Measurements from ENCODE around the gene POLD3.
A peak's percentile ranks its signal among the peaks of the same experiment; 100 is the strongest.
"Not testable (repeated sequence)": the region's sequence is repeated elsewhere in the genome, so short reads cannot be mapped to it uniquely, and the experiment has no call there.

Gene POLD3

DNA sequence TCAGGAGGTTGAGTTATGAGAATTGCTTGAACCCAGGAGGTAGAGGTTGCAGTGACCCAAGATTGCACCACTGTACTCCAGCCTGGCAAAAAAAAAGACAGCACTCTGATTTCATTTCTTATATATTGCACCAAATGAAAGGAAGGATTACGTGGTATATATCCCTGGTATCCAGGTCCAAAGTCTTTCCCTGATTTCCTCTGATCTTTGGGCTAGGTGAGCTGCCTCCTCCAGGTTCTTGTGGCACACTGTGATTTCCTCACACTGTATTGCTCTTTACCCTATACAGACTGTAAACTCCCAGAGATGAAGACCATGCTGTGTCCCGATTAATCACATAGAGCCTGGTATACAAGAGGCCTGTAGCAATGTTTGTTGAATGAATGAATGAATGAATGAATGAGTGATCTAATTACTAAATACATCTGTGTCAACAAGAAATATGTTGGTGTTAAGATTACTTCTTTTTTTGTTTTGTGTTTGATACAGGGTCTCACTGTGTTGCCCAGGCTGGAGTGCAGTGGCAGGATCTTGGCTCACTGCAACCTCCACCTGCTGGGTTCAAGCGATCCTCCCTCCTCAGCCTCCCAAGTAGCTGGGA is 9.3 kb upstream of the POLD3 start:
- no peak for DNase-seq

DNA sequence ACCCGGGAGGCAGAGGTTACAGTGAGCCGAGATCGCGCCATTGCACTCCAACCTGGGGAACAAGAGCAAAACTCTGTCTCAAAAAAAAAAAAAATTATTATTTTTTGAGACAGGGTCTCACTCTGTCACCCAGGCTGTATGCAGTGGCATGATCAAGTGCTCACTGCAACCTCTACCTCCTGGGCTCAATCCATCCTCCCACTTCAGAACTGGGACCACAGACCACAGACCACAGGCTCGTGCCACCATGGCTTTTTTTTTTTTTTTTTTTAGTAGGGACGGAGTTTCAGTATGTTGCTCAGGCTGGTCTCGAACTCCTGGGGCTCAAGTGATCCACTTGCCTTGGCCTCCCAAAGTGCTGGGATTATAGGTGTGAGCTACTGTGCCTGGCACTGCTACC is 1.9 kb upstream of the POLD3 start:
- DNase-seq = not testable (repeated sequence)

DNA sequence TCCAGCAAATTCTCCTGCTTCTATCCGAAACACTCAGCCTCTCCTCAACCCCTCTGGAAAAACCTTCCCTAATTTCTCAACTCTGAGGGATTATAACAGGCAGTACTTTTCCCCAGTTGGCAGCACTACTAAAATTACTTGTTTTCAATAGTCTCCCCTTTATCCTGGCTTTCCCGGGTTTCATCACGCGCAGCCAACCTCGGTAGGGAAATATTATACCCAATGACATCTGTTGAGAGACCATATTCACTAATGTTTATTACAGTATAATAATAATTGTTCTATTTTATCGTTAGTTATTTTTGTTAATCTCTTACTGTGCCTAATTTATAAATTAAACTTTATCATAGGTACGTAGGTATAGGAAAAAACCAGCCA is 330 bp upstream of the POLD3 start:
- no peak for DNase-seq

DNA sequence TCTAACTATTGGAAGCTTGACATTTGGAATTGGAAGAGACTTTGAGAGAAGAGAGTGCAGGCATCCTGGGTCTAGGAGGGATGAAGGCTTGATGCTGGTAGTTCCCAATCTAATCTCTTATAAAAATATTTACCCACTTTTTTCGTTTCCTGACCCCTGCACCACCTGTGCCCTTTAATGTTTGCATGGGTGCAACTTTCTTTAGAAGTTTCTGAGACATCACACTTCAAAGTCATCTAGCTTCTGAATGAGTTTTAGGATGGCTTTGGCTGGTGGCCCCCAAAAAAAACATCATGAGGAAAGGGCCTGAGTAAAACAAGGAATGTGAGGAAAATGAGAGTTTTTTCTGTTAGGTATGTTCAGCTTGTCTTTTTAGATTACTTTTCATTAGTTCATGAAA is 1.1 kb downstream of the POLD3 start:
- DNase-seq = no peak

DNA sequence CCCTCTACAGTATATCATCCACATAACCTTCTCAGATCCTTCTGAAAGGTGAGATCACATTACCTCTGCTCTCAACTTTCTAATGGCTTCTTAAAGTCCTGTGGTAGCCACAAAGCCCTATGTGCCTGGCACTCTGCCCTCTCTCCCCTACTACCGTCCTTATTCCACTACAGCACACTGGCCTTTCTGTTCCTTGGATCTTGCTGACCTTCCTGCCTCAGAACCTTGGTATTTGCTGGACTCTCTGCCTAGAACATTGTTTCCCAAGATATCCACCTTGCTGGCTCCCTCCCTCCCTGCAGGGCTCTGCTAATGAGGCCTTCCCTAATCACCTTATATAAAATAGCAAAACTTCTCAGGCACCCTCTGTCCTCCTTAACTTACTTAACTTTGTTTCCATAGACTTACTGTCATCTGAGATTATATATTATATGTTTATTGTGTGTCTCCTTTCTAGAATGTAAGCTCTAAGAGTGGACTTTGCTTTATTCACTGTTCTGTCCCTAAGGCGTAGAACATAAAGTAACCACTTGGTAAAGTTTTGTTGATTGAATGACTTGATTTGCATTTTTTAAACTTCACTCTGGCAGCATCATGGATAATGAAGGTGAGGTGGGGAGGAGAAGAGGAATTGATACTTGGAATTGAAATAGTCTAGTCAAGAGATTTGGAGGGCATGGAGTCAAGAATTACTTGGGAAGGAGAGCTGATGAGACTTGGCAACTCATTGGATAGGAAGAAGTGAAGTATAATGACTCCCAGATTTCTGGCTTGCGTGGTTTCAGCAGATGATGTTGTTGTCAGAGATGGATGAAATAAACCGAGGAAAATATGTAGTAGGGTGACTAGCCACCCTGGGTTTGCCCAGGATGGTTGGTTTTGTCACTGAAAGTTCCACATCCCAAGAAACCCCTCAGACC is 10.5 kb downstream of the POLD3 start:
- no peak for DNase-seq

DNA sequence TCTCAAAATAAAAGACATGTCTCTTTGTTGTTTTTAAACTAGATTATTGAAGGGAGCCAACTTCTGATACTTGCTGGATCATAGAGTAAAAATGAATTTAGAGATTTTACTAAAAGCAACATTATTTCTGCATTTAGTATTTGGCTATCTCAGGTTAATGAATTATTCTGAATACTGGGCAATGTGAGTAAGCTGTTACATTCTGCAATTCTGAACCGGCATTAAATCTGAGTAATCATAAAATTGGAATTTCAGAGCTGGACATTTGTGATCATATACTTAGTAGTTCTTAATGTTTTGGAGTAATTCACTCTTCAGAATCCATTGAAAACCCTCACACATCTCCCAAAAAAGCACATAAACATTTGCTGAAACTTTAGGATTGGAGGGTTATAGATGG is 11.5 kb downstream of the POLD3 start:
- DNase-seq = no peak

DNA sequence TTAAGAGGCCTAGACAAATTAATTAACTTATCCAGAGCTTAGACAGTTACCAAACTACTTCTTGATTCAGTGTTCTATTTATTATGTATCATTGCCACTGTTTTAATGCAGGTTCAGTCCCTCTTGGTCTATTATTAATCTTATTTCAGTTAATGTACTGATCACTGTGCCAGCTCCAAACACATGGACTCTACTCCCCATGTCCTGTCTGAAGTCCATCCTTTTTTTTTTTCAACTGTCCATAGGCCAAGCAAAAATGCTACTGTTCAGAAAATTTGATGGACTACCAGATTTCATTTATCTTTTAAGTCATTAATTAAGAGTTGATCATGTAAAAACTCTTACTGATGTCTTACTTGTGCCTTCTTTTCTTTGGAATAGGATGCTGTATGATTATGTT is 11.9 kb downstream of the POLD3 start:
- no peak for DNase-seq

DNA sequence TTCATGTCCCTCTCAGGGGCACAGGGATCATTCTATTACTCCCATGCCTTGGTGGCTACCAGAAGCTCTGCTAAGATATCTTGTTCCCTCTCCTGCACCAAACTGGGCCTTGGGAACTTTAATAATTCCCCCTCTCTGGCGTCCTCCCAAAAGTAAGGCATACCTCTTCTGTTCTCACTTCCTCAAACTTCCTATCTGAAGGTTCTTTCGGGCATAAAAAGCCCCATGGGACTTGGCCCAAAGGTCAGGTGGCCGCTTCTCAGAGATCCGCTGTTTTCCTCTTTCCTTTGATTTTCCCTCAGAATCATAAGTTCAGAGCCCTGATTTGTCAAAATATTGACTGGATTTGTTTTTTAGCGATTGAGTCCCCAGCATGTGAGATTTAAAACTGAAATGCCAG is 13.0 kb downstream of the POLD3 start:
- no peak for DNase-seq

DNA sequence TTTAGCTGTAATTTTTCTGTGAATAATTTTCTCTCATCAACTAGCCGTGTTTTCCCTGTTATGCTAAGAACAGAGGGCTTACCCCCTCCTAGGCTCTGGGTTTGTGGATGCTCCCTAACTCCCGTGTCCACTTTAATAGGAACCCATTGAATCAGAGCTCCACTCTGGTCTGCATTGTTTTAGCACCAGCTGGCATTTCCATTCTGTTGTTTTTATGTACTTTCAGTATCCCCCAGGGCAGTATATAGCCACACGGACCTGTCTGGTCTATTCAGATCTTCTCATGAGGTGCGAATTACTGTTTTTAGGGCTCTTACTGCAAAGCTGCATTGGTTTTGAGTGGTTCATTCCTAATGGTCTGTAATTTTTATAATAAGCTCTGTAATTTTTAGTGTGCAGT is 16.0 kb downstream of the POLD3 start:
- DNase-seq = no peak

DNA sequence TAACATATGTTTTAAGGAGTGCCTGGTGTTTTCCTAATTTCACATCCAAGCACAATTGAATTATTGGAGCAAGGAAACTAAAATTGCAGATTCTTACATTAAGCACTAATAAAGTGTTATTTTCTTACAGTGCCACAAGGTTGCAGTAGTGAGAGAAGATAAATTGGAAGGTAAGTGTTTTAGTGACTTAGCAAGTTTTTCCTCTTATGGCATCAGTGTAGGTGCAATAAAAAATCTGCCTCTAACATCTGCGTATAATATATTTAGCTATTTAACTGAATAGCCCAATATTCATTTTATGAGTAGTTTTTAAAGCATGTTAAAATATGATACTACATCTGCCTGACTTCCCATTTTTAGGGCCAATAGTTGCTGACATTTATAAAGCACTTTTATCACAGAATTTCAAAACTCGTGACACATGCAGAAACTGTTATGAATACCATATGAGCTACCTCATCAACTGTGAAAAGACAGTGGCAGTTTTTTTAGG is 19.0 kb downstream of the POLD3 start:
- peak; percentile 58 for DNase-seq

DNA sequence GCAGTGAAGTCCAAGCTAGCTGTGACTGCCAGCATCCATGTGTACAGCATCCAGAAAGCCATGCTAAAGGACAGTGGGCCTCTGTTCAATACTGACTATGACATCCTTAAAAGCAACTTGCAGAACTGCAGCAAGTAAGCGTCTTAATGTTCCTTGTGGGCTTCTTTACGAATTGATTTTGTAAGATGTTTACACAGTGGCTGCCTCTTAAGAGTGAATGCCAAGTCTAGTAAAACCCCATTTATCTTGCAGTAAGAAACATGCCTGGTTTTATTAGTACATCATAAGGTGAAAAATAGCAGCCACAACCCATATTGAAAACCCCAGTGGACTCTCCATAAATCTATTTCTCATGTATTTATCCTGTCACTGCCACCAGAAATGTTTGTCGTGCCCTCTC is 20.5 kb downstream of the POLD3 start:
- no peak for DNase-seq

DNA sequence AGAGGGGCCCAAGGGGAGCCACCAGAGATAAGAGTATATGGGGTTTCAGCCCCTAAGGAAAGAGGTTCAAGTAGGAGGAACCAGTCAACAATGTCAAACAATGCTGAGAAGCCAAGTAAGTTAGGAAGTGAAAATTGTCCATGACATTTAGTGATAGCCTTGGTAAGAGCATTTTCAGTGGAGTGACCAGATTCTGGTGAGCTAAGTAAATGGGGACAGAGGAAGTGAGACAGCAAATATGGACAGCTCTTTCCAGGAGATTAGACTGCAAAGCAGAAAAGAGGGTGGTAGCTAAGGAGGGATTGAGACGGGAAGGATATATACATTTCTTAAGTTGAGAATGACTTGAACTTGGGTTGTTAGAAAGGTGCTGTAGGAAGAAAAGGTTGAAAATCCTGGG is 22.9 kb downstream of the POLD3 start:
- DNase-seq = no peak

DNA sequence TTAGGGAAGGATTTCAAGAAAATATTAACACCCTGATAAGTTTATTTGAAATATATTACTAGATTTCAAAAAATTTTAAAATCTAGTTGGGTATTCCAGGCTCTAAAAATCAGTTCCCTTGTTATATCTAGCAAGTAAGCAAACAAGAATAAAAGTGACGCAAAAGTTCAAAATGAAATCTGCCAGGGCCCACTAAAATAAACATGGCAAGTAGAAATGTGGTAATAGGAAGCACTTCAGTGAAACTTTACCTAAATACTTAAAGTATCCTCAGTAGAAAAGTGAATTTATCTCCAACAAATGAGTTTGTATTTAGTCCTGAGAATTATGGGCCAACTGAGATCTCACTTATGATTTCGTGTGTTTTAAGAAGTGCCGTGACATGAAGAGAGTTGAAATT is 23.6 kb downstream of the POLD3 start:
- DNase-seq = no peak

DNA sequence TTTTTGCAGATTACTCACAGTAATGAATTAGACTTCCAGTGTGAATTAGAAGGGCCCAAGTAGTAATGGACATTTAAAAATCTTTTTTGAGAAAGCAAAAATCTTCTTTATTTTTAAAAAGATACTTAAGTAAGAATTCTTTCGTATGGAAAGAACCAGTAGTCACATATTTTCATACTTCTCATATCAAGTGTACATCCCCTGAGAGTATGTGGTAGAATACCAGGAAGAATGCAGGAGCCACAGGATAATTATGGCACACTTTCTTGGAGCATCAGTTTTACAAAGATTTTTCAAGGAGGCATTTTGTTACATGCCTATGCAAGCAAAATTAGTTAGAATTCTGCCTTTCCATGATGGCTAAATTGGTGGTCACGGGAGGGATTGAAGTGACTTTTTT is 28.1 kb downstream of the POLD3 start:
- no peak for DNase-seq

DNA sequence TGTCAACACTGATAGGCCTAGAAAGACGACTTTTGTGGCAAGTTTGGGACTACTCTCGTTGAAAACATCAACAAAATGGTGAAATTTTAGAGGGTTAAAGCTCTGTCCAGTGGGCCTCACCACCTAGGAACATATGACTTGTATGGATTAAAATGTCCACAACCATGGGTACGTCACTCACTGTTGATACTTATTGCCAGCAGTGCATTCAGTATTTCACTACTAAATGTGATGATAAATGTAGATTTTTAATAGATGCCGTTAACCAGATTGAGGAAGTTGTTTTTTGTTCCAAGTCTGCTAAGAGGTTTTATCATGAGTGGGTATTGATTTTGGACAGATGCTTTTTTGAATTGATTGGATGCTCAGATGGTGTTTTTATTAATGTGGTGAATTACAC is 33.7 kb downstream of the POLD3 start:
- DNase-seq = no peak

DNA sequence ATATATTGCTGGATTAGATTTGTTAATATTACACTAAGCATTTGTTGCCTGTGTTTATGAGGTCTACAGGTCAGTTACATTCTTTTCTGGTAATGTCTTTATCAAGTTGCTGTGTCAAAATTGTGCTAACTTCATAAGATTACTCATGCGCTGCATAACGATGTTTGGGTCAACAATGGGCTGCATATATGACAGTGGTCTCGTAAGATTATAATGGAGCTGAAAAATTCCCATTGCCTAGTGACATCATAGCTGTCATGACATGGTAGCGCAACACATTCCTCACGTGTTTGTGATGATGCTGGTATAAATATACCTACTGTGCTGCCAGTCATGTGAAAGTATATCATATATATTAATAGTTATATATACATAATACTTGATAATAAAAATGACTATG is 34.2 kb downstream of the POLD3 start:
- DNase-seq = no peak

DNA sequence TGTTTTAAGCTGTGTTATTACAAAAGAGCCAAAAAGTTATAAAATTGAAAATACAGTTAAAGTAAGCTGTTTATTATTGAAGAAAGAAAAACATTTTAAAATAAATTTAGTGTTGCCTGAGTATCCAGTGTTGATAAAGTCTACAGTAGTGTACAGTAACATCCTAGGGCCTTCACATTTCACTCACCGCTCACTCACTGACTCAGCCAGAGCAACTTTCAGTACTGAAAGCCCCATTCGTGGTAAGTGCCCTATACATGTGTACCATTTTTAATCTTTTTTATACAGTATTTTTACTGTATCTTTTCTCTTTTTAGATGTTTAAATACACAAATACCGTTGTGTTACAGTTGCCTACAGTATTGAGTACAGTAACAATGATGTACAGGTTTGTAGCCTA is 35.0 kb downstream of the POLD3 start:
- DNase-seq = no peak

DNA sequence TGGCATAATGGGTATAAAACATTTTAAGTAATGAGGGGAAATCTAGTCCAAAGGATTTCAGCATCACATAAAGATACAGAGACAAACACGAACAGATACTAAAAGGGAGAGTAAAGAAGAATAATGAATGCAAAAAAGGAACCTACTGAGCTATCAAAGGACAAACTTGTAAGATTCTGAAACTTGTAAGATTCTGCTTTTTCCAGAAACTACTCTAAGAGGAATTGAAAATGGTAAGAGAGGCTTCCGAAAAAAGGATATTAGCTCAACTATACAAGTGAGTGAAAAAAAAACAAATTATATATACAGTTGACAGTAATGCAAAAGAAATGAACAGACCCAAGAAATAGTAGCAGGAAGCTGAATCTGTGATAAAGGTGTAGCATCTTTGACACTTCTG is 37.7 kb downstream of the POLD3 start:
- no peak for DNase-seq

DNA sequence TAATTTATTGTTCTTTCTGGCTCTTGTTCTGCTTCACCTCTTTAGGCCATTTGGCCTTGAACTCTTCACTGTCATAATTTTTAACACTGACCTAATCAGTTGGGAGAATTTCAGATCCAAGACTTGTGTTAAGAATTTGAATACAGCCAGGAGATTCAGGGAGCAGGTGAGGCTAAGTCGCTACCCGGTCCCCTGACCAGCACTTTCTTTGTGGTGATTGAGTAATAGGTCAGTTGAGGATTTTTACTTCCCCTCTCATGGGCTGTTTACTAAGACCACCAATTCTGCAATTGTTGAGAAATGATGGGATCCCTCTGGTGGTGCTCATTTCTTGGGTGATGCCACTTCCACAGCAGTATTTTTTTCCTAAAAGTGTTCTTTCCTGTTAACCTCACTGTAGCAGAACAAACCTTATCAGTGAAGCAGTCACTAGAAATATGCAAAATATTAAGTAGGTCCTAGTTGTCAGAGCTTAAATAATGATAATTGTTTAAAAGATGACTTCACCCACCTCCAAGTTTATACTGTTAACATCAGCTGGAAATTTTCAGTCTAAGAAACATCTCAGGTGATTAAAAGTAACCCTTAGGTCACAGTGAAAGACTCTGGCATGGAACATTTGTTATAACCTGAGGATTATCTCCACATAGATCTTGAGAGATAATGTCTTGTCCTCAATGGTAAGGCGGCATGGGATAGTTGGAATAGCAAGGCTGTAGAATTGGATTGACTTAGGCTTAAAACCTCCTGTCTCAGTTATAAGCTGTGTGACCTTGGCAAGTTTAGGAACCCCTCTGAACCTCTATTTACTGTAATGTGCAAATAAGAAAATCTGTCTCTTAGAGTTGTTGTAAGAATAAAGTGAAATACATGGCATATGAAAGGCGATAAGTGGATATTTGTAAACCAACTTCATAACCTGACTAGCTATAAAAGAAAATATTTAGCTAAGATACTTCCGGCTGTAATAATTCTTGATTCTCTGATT is 41.3 kb downstream of the POLD3 start:
- no peak for DNase-seq

DNA sequence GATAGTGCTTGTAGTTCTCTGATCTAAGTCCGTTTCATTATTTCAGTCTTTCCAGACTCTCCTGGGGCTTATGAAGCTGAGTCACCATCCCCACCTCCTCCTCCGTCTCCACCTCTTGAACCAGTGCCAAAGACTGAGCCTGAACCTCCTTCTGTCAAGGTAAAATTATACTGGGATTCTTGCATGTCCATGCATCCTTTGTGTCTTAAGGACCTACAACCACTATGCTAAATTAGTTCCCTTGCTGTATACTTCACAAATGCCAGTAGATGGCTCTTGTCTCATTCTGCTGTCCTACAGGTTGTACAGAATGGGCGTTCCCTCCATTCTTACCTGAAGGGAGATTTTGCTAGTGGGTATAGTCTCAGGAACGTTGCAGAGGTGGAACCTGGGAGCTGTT is 42.2 kb downstream of the POLD3 start:
- peak; percentile 37 for DNase-seq

DNA sequence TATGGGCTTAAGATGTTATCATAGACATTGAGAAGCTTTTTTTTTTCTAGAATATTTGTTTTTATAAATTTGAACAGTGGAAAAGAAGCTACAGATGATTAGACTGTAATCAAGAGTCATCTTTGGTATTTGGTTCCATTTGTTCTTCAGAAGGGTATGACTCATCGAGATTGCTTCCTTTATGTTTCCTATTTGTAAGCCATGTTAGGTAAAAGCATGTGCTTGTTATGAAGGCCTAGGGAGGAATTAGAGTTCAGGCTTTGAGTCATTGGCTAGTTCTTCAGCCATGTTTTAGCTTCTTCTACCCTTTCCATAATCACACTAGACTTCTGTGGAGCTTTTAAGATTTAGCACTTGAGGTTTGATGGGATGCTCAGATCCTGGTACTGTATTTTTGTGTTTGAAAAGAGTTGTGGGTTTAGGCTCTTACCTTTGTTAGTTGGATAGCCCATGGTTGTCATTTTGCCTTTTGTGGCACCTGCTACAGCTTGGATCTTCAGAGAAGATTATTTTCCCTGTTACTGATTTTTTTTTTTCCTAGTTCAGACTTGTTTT is 44.3 kb downstream of the POLD3 start:
- no peak for DNase-seq

DNA sequence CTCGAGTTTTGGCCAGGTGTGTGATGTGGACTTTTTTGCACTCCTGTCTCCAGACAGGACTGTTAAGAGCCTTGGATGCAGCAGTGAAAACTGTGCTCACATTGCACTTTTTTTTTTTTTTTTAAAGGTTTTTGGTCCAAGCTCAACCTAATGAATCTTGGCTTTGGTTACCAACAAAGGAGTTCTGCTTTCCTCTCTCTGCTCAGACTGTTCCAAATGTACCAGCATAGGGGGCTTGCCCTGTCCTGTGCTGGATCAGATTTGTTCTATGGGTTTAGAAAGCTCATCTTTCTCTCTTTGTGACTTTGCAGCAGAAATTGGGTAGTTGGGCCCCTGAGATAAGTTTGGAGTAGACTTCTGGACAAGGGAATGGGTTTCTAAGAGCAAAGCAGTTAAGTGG is 45.3 kb downstream of the POLD3 start:
- no peak for DNase-seq

DNA sequence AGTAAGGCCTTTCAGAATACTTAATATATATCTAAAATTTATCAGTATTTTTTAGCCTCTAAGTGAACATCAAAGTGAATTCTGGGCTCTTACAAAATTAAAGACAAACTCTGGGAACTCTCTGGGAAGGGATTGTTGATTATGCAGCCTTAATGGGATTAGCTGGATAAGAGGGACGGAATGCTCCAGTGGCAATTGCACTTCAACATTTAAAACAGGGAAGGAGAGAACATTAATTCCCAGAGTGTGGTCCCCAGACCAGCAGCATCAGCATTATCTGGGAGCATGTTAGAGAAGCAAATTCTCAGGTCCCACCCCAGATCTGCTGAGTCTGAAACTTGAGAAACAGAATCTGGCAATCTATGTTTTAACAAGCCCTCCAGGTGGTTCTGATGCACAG is 46.5 kb downstream of the POLD3 start:
- DNase-seq = no peak

All from hematopoietic multipotent progenitor cell treated with erythropoietin and hydrocortisone succinate and interleukin-3 and kit ligand, for 8 days (in vitro differentiated cells).